Neural cell (in vitro differentiated cells): ENCODE measurements around the gene BCL2L12. TPM values are rescaled to one million over a fixed set of nuclear protein-coding genes. Genes with fewer than 3 reads are reported as not detected.

ENCODE experiments used
- H2AFZ ChIP-seq: fragments of 200-600, 300-800 bp; sonication (generic), shearing (Covaris generic); 2 replicates; pipeline ENCODE4 v1.6.0; 2014; ENCODE audit warnings: low read depth, mild to moderate bottlenecking, antibody characterized with exemption, low read length, moderate library complexity
- H3F3A ChIP-seq: fragments of 200-600 bp; shearing (Covaris generic); 2 replicates; pipeline ENCODE4 v1.6.1; 2016; ENCODE audit warnings: mild to moderate bottlenecking, moderate library complexity, mixed read lengths, antibody characterized with exemption, low read length; ENCODE audit not compliant: insufficient read depth, poor library complexity, severe bottlenecking
- H3K27ac ChIP-seq: fragments of 200-600, 300-800 bp; sonication (generic), shearing (Covaris generic); 2 replicates; pipeline ENCODE4 v1.5.1; 2014; ENCODE audit warnings: mild to moderate bottlenecking, low read length, moderate library complexity
- H3K27me3 ChIP-seq: fragments of 300-800, 200-600 bp; sonication (generic), shearing (Covaris generic); 2 replicates; pipeline ENCODE4 v1.6.0; 2014; ENCODE audit warnings: mild to moderate bottlenecking, low read depth, low read length, moderate library complexity; ENCODE audit not compliant: insufficient read depth
- H3K36me3 ChIP-seq: fragments of 300-800, 200-600 bp; sonication (generic), shearing (Covaris generic); 2 replicates; pipeline ENCODE4 v1.5.1; 2014; ENCODE audit warnings: mild to moderate bottlenecking, antibody characterized with exemption, low read length, moderate library complexity; ENCODE audit not compliant: insufficient read depth
- H3K4me2 ChIP-seq: fragments of 300-800, 200-600 bp; sonication (generic), shearing (Covaris generic); 2 replicates; pipeline ENCODE4 v1.6.0; 2014; ENCODE audit warnings: mild to moderate bottlenecking, low read length
- H3K4me3 ChIP-seq: fragments of 300-800, 200-600 bp; sonication (generic), shearing (Covaris generic); 2 replicates; pipeline ENCODE4 v1.5.1; 2014; ENCODE audit warnings: mild to moderate bottlenecking, low read length, moderate library complexity
- H3K79me2 ChIP-seq: fragments of 200-600 bp; shearing (Covaris generic); replicated peaks from 2 replicates; pipeline ENCODE4 v1.6.0; 2014; ENCODE audit warnings: mild to moderate bottlenecking, low read length, moderate library complexity; ENCODE audit not compliant: insufficient read depth
- H3K9ac ChIP-seq: fragments of 300-800, 200-600 bp; sonication (generic), shearing (Covaris generic); 2 replicates; pipeline ENCODE4 v1.6.1; 2016; ENCODE audit warnings: mild to moderate bottlenecking, low read length, mixed read lengths
- H3K9me2 ChIP-seq: fragments of 200-600 bp; shearing (Covaris generic); 2 replicates; pipeline ENCODE4 v1.6.1; 2016; ENCODE audit warnings: mild to moderate bottlenecking, low read length, mixed read lengths; ENCODE audit not compliant: insufficient read depth
- H3K9me3 ChIP-seq: fragments of 200-600, 300-800 bp; sonication (generic), shearing (Covaris generic); 2 replicates; pipeline ENCODE4 v1.6.1; 2016; ENCODE audit warnings: mild to moderate bottlenecking, mixed run types, low read length, moderate library complexity, mixed read lengths
- H4K20me1 ChIP-seq: fragments of 200-600 bp; shearing (Covaris generic); 2 replicates; pipeline ENCODE4 v1.6.1; 2016; ENCODE audit warnings: mild to moderate bottlenecking, mixed run types; ENCODE audit not compliant: insufficient read depth
- CTCF ChIP-seq: fragments of 450-650 bp; IDR thresholded peaks from 2 replicates; pipeline ENCODE4 v1.5.1; 2014; ENCODE audit warnings: antibody characterized with exemption, mild to moderate bottlenecking, moderate library complexity; ENCODE audit not compliant: poor library complexity, severe bottlenecking
- EP300 ChIP-seq: fragments of 450-650 bp; conservative IDR thresholded peaks from 2 replicates; pipeline ENCODE4 v1.6.1; 2014; ENCODE audit warnings: antibody characterized with exemption, mild to moderate bottlenecking, moderate library complexity; ENCODE audit not compliant: poor library complexity, severe bottlenecking
- EZH2 ChIP-seq: fragments of 200-600, 300-800 bp; shearing (Covaris generic), sonication (generic); IDR thresholded peaks from 2 replicates; pipeline ENCODE4 v1.6.1; 2014; ENCODE audit warnings: antibody characterized with exemption, low read length, borderline replicate concordance, mild to moderate bottlenecking; ENCODE audit not compliant: insufficient read depth, poor library complexity, severe bottlenecking
- MXI1 ChIP-seq: fragments of 450-650 bp; conservative IDR thresholded peaks from 2 replicates; pipeline ENCODE4 v1.6.1; 2014; ENCODE audit warnings: antibody characterized with exemption, mild to moderate bottlenecking; ENCODE audit not compliant: poor library complexity, severe bottlenecking
- POLR2AphosphoS5 ChIP-seq: IDR thresholded peaks from 2 replicates; pipeline ENCODE4 v1.6.1; 2012
- RAD21 ChIP-seq: fragments of 450-650 bp; conservative IDR thresholded peaks from 2 replicates; pipeline ENCODE4 v1.6.1; 2014; ENCODE audit warnings: antibody characterized with exemption, mild to moderate bottlenecking, moderate library complexity
- REST ChIP-seq: IDR thresholded peaks from 2 replicates; pipeline ENCODE4 v1.6.1; 2012; ENCODE audit warnings: borderline replicate concordance
- SMC3 ChIP-seq: fragments of 450-650 bp; conservative IDR thresholded peaks from 2 replicates; pipeline ENCODE4 v1.6.1; 2014; ENCODE audit warnings: antibody characterized with exemption, mild to moderate bottlenecking, moderate library complexity; ENCODE audit not compliant: poor library complexity
- TAF1 ChIP-seq: IDR thresholded peaks from 2 replicates; pipeline ENCODE4 v1.6.1; 2012; ENCODE audit warnings: low read depth
- polyA plus RNA-seq: library from polyadenylated mRNA; depleted of rRNA; stranded (reverse); fragments of >200 nt; gene quantifications from 2 replicates; pipeline ENCODE4 v1.2.3, GENCODE V29; 2014

BCL2L12 gene
- polyA plus RNA-seq, 1 donor from 2014 or later, result 1.1 TPM

DNA sequence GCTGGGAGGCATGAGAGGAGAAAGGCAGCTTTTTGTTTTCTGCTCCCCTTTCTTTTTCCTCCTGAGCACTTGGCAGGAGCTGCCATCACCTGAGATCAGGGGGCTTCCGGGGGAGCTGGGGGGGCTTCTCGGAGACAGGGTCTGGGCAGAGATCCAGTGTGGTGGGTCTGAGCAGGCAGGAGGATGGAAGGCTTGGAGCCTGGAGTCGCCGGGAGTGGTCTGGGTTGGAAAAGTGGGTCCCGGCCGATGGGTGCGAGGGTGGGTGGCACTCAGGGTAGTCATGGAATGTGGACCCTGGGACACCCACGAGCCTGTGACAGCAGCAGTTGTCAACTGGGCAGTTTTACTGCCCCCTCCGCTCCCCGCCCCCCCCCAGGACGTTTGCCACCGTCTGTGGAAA is 21.4 kb downstream of the BCL2L12 start:
- H3K4me2 ChIP-seq, result no peak overlapping the region
- no peaks in the 10 kb centered on the region for H3F3A ChIP-seq
- H3K27me3 ChIP-seq, result no peaks in the 10 kb centered on the region
- H3K9ac ChIP-seq, result no peak overlapping the region
- H4K20me1 ChIP-seq, result no peaks in the 10 kb centered on the region
- no peaks in the 10 kb centered on the region for H3K36me3 ChIP-seq
- H3K79me2 ChIP-seq, result peaks cover 7% of the 10 kb centered on the region
- no peaks in the 10 kb centered on the region for H3K9me3 ChIP-seq
- no peak overlapping the region for H2AFZ ChIP-seq
- no peak overlapping the region for H3K4me3 ChIP-seq
- H3K27ac ChIP-seq, result no peak overlapping the region
- H3K9me2 ChIP-seq, result no peaks in the 10 kb centered on the region
- TF ChIP-seq POLR2AphosphoS5, result no peak
- TF ChIP-seq RAD21, result no peak
- no peak for TF ChIP-seq TAF1
- no peak for TF ChIP-seq REST
- TF ChIP-seq EZH2, result no peak
- no peak for TF ChIP-seq EP300
- no peak for TF ChIP-seq SMC3
- no peak for TF ChIP-seq MXI1
- TF ChIP-seq CTCF, result no peak

- Histone ChIP-seq H3K4me2 (no peak overlapping the region), H3K27ac (no peak overlapping the region)
These were observed 22.0 kb downstream of the BCL2L12 start for GRCh38 chr19:49687566-49688316.

More at GRCh38 chr19:49687566-49688316, 22.0 kb downstream of the BCL2L12 start:
- H3F3A ChIP-seq, result no peaks in the 10 kb centered on the region
- H4K20me1 ChIP-seq, result no peaks in the 10 kb centered on the region
- H3K9me3 ChIP-seq, result no peaks in the 10 kb centered on the region
- H3K4me3 ChIP-seq, result no peak overlapping the region
- no peaks in the 10 kb centered on the region for H3K36me3 ChIP-seq
- H2AFZ ChIP-seq, result no peak overlapping the region
- H3K9ac ChIP-seq, result no peak overlapping the region
- H3K79me2 ChIP-seq, result peaks cover 13% of the 10 kb centered on the region
- H3K27me3 ChIP-seq, result no peaks in the 10 kb centered on the region
- no peaks in the 10 kb centered on the region for H3K9me2 ChIP-seq
- TF ChIP-seq TAF1, result no peak
- TF ChIP-seq SMC3, result no peak
- no peak for TF ChIP-seq CTCF
- no peak for TF ChIP-seq RAD21
- no peak for TF ChIP-seq EP300
- TF ChIP-seq MXI1, result no peak
- TF ChIP-seq POLR2AphosphoS5, result no peak
- no peak for TF ChIP-seq REST
- TF ChIP-seq EZH2, result no peak
